HFF-Myc (cell line): ENCODE measurements around the gene STOML1.

Experiments
- DNase-seq: peaks from one replicate; pipeline ENCODE4 v3.0.0-alpha.2; 2011; ENCODE audit warnings: low read depth; ENCODE audit errors: extremely low read depth
- H3K4me3 ChIP-seq: replicated peaks from 2 replicates; pipeline ENCODE4 v1.5.1; 2011; ENCODE audit warnings: low read depth, mild to moderate bottlenecking, control low read depth, low read length
- TF ChIP-seq, protein P1 (sequence below): IDR thresholded peaks from 2 replicates; pipeline ENCODE4 v1.5.1; 2012; ENCODE audit warnings: mild to moderate bottlenecking, low read depth, low read length, control low read depth; ENCODE audit errors: missing control alignments

Gene STOML1

DNA sequence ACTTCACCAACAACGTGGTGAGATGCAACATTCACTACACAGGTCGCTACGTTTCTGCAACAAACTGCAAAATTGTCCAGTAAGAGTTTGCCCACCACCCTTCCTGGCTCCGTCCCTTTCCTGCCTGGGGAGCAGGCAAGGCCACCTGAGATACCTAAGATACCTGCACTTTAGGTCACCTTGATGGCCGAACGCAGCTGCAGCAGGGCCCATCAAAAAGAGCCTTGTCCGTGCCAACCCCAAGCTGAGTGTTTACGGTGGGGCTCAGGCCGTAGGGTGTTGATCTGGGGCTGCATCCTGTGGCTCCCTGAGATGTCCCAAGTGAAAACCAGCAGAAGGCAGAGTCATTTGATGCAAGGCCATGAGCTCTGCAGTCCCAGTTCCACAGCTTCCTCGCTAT, 42.6 kb downstream of the STOML1 start:
- no peak for DNase-seq
- H3K4me3 ChIP-seq, result no peak overlapping the region
- TF ChIP-seq, protein P1, sequence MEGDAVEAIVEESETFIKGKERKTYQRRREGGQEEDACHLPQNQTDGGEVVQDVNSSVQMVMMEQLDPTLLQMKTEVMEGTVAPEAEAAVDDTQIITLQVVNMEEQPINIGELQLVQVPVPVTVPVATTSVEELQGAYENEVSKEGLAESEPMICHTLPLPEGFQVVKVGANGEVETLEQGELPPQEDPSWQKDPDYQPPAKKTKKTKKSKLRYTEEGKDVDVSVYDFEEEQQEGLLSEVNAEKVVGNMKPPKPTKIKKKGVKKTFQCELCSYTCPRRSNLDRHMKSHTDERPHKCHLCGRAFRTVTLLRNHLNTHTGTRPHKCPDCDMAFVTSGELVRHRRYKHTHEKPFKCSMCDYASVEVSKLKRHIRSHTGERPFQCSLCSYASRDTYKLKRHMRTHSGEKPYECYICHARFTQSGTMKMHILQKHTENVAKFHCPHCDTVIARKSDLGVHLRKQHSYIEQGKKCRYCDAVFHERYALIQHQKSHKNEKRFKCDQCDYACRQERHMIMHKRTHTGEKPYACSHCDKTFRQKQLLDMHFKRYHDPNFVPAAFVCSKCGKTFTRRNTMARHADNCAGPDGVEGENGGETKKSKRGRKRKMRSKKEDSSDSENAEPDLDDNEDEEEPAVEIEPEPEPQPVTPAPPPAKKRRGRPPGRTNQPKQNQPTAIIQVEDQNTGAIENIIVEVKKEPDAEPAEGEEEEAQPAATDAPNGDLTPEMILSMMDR, result no peak

DNA sequence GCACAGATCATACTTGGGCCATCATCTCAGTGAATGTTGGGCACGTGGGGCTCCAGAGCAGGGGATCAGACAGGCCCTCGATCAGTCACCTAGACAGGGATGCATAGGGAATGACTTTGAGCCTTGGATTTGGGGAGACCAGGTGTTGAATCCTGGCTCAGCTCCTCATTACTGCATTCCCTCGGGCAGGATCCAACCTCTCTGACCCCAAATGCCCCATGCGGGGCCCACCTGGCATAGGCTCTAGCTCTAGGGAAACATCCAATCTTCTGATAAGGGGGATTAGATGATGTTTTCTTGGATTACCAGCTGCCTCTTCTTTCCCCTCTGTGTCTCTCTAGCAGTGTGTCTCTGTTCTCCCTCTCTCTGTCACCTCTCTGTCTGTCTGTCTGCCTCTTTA, 43.1 kb downstream of the STOML1 start:
- no peak for DNase-seq
- TF ChIP-seq, protein P1, result no peak
- H3K4me3 ChIP-seq, result no peak overlapping the region

DNA sequence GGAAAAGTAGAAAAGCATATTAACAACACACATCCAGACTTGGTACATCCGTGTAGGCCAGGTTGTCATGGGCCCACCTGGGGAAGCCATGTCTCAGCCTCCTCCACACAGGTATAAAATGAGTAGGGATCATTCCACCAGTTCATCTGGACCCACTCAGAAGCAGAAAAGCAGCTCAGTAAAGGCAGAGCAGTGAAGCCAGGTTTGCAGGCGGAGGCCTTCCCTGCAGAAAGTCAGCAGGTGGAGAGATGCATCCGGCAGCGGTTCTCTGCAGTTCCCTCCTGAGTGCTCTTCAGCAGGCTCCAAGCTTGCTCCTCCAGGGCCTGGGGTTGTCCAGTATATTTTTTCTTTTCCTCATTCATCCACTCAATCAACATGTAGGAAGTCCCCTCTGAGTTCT, 43.7 kb downstream of the STOML1 start:
- no peak for DNase-seq
- H3K4me3 ChIP-seq, result no peak overlapping the region
- TF ChIP-seq, protein P1, result no peak

DNA sequence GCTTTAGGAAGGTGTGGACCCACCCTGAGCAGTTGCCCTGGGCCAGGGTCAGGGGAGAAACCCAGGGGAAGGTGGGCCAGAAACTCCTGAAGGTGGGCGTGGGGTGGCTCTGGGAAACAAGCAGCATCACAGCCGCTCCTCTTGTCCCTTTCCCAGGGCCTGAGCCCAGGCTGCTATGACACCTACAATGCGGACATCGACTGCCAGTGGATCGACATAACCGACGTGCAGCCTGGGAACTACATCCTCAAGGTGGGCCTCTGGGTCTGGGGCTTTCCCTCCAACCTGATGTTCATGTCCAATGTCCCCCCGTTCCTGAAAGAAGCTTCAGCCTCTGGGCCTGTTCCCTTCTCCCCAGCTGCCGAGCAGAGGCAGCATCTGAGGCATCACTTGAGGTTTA, 44.4 kb downstream of the STOML1 start:
- DNase-seq, result no peak
- no peak overlapping the region for H3K4me3 ChIP-seq
- TF ChIP-seq, protein P1, result no peak

DNA sequence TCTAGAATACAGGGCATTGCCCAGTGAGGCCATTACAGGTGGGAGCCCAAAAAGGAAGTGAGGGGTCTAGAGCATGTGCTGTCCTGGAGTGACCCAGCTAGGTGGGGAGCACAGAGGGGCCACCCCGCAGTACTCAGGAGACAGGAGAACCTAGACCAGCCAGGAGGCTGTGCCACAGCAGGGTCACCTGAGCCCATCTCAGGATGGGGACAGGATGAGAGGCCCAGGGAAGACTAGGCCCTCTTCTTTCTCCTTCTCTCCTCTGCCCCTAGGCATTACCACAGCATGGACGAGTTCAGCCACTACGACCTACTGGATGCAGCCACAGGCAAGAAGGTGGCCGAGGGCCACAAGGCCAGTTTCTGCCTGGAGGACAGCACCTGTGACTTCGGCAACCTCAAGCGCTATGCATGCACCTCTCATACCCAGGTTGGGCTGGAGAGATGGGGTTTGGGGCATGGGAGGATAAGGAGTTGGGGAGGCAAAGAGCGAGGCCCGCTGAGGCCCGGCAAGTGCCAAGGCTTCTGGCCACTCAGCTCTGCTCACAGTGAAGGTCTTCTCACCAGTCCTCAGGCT, 45.2 kb downstream of the STOML1 start:
- TF ChIP-seq, protein P1, result no peak
- H3K4me3 ChIP-seq, result no peak overlapping the region
- DNase-seq, result no peak

DNA sequence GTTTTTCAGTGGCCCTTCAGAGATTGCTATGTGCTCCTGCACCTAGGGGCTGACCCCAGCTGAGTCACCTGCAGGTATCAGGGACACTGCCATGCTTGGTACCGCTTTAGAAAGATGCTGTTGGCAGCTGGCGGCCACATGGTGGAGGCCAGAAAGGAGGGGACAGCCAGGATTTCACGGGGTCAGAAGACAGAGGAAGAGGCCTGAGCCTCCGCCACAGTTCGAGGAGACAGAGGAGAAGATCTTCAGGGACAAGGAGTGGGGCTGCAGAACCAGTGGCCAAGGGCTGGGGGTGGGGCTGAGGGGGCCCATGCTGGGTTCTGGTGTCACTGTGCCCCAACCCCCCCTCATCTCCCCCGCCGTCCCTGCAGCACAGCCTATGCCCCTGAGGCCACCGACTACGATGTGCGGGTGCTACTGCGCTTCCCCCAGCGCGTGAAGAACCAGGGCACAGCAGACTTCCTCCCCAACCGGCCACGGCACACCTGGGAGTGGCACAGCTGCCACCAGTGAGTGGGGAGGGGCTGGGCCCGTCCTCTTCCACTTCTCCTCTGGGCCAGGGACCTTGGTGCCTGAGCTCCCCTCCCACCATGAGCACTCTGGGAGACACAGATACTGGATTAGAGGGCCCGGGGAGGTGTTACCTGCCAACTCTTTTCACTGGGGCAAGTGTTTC, 45.9 kb downstream of the STOML1 start:
- TF ChIP-seq, protein P1, result no peak
- DNase-seq, result no peak
- no peak overlapping the region for H3K4me3 ChIP-seq

DNA sequence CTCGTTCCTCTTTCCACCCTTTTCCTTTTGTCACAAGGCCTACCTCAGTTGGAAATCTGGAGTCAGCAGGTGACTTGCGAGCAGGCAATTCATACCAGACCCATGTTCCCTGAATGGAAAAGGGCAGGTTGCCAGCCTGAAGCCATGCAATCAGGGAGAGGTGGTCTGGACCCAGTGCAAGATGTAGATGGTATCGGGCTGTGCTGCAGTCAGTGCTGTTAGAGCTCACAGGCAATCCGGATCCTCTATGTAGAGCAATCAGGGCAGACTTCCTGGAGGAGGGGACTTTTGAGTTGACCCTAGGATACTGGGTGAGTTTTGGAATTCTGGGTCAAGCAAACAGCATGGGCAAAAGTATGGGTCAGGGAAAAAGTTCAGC, 47.0 kb downstream of the STOML1 start:
- no peak for DNase-seq
- H3K4me3 ChIP-seq, result no peak overlapping the region
- TF ChIP-seq, protein P1, result no peak
